Mucosa of rectum (tissue), 2 donors: ENCODE results near the gene FCGR2B.
"Not testable (repeated sequence)": the region's sequence is repeated elsewhere in the genome, so short reads cannot be mapped to it uniquely, and the experiment has no call there.

ENCODE experiments used
- H3K27ac ChIP-seq, 2 donors: one replicate each; pipeline ENCODE4 v1.7.0; 2013; ENCODE audit warnings: inconsistent platforms in 2 of 2, low read depth in 2 of 2, low read length in 2 of 2
- H3K27me3 ChIP-seq, 2 donors: one replicate each; pipeline ENCODE4 v1.7.0; 2013; ENCODE audit warnings: low read length in 2 of 2; ENCODE audit not compliant: control insufficient read depth in 2 of 2, insufficient read depth in 2 of 2
- H3K36me3 ChIP-seq, 2 donors: one replicate each; pipeline ENCODE4 v1.7.0; 2013; ENCODE audit warnings: low read length in 2 of 2; ENCODE audit not compliant: control insufficient read depth in 2 of 2, insufficient read depth in 2 of 2
- H3K4me1 ChIP-seq, 2 donors: one replicate each; pipeline ENCODE4 v1.7.0; 2013; ENCODE audit warnings: low read length in 2 of 2, mild to moderate bottlenecking in 1 of 2; ENCODE audit not compliant: control insufficient read depth in 2 of 2, insufficient read depth in 2 of 2
- H3K4me3 ChIP-seq, 2 donors: one replicate each; pipeline ENCODE4 v1.7.0; 2013; ENCODE audit warnings: low read length in 2 of 2
- H3K9ac ChIP-seq, 2 donors: one replicate each; pipeline ENCODE4 v1.7.0; 2013; ENCODE audit warnings: low read length in 2 of 2, low read depth in 1 of 2, mild to moderate bottlenecking in 1 of 2
- H3K9me3 ChIP-seq, 2 donors: one replicate each; pipeline ENCODE4 v1.7.0; 2013; ENCODE audit warnings: low read length in 2 of 2; ENCODE audit not compliant: control insufficient read depth in 2 of 2
- donor health status: healthy.
- donor health status: Normal muscosa, but diverticular disease.

Gene FCGR2B

GRCh38 chr1:161676441-161676840, 13.5 kb downstream of the FCGR2B start:
- H3K27ac ChIP-seq = no peak overlapping the region
- H3K9me3 ChIP-seq = no peaks in the 10 kb centered on the region
- no peak overlapping the region for H3K4me3 ChIP-seq
- H3K4me1 ChIP-seq = no peaks in the 10 kb centered on the region
- H3K9ac ChIP-seq = no peak overlapping the region
- no peaks in the 10 kb centered on the region for H3K36me3 ChIP-seq
- H3K27me3 ChIP-seq = no peaks in the 10 kb centered on the region

GRCh38 chr1:161676958-161677689, 14.2 kb downstream of the FCGR2B start:
- Histone ChIP-seq H3K27ac (no peak overlapping the region), H3K9me3 (no peaks in the 10 kb centered on the region), H3K9ac (no peak overlapping the region), H3K27me3 (no peaks in the 10 kb centered on the region), H3K4me3 (no peak overlapping the region), H3K36me3 (no peaks in the 10 kb centered on the region), H3K4me1 (no peaks in the 10 kb centered on the region)

- Histone ChIP-seq H3K36me3 (no peaks in the 10 kb centered on the region), H3K27me3 (no peaks in the 10 kb centered on the region), H3K9ac (no peak overlapping the region), H3K4me3 (no peak overlapping the region), H3K4me1 (no peaks in the 10 kb centered on the region), H3K27ac (no peak overlapping the region), H3K9me3 (no peaks in the 10 kb centered on the region)
These were observed 15.6 kb downstream of the FCGR2B start for GRCh38 chr1:161678500-161678899.

- Histone ChIP-seq H3K9ac (no peak overlapping the region), H3K27me3 (no peaks in the 10 kb centered on the region), H3K4me1 (no peaks in the 10 kb centered on the region), H3K9me3 (no peaks in the 10 kb centered on the region), H3K27ac (no peak overlapping the region), H3K4me3 (no peak overlapping the region), H3K36me3 (no peaks in the 10 kb centered on the region)
These were observed 18.9 kb downstream of the FCGR2B start for GRCh38 chr1:161681879-161682278.

GRCh38 chr1:161688946-161689345, 26.0 kb downstream of the FCGR2B start:
- Histone ChIP-seq H3K27ac (no peak overlapping the region), H3K27me3 (no peaks in the 10 kb centered on the region), H3K4me1 (no peaks in the 10 kb centered on the region), H3K9ac (no peak overlapping the region), H3K36me3 (no peaks in the 10 kb centered on the region), H3K4me3 (no peak overlapping the region), H3K9me3 (no peaks in the 10 kb centered on the region)

GRCh38 chr1:161691846-161692245, 28.9 kb downstream of the FCGR2B start:
- Histone ChIP-seq H3K27ac (no peak overlapping the region), H3K9me3 (no peaks in the 10 kb centered on the region), H3K27me3 (no peaks in the 10 kb centered on the region), H3K9ac (no peak overlapping the region), H3K4me1 (no peaks in the 10 kb centered on the region), H3K4me3 (no peak overlapping the region), H3K36me3 (no peaks in the 10 kb centered on the region)

GRCh38 chr1:161693020-161693712, 30.2 kb downstream of the FCGR2B start:
- not testable (repeated sequence) for H3K36me3 ChIP-seq, H3K9me3 ChIP-seq, H3K27ac ChIP-seq, H3K27me3 ChIP-seq, H3K9ac ChIP-seq, H3K4me1 ChIP-seq, H3K4me3 ChIP-seq

GRCh38 chr1:161698302-161698701, 35.4 kb downstream of the FCGR2B start:
- H3K27ac ChIP-seq, H3K9ac ChIP-seq, H3K27me3 ChIP-seq, H3K36me3 ChIP-seq, H3K9me3 ChIP-seq, H3K4me1 ChIP-seq, H3K4me3 ChIP-seq: not testable (repeated sequence)

- H3K36me3 ChIP-seq = no peaks in the 10 kb centered on the region
These were observed 39.3 kb downstream of the FCGR2B start for GRCh38 chr1:161702250-161702649.

GRCh38 chr1:161705537-161705936, 42.6 kb downstream of the FCGR2B start:
- Histone ChIP-seq H3K36me3 (no peaks in the 10 kb centered on the region), H3K27me3 (no peaks in the 10 kb centered on the region), H3K27ac (no peak overlapping the region), H3K4me3 (no peak overlapping the region), H3K4me1 (no peaks in the 10 kb centered on the region), H3K9ac (no peak overlapping the region), H3K9me3 (no peaks in the 10 kb centered on the region)

More at GRCh38 chr1:161702250-161702649, 39.3 kb downstream of the FCGR2B start:
- no peak overlapping the region for H3K4me3 ChIP-seq
- no peaks in the 10 kb centered on the region for H3K9me3 ChIP-seq
- H3K9ac ChIP-seq = no peak overlapping the region
- H3K4me1 ChIP-seq = no peaks in the 10 kb centered on the region
- H3K27me3 ChIP-seq = no peaks in the 10 kb centered on the region
- H3K27ac ChIP-seq = no peak overlapping the region
